ENCODE data around the gene ME1. TPM values are rescaled to one million over a fixed set of nuclear protein-coding genes. Genes with fewer than 3 reads are reported as not detected.
"Not testable (repeated sequence)": the region's sequence is repeated elsewhere in the genome, so short reads cannot be mapped to it uniquely, and the experiment has no call there.

ME1 gene
- polyA plus RNA-seq, 4 donors = 2.1 to 2.8 (median 2.4) TPM

GRCh38 chr6:83365931-83366330, 64.9 kb downstream of the ME1 start:
- DNase-seq (ENCODE audit: low read depth in 4 of 4, low spot score in 2 of 4) = no peak

- DNase-seq (ENCODE audit: low read depth in 4 of 4, low spot score in 2 of 4) = not testable (repeated sequence)
Observed at GRCh38 chr6:83362349-83362748, 68.5 kb downstream of the ME1 start.

DNA sequence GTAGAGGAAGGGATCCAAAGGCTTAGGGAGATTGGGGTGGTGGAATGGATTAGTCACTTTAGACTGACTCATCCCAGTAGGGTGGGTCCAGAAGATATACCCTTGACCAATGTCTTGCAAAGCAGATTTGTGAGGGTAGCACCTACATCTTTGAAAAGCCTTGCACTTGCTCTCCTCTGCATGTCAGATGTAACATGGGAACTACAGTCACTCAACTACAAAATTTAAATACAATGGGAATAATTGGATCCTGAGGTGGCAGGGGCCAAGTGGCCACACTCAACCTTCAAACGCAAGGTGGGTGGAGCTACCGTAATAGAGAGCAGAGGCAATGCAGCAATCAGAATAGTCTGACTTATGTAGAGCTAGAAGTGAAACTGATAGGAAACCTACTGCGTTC, 71.2 kb downstream of the ME1 start:
- no peak for DNase-seq (ENCODE audit: low read depth in 4 of 4, low spot score in 2 of 4)

DNA sequence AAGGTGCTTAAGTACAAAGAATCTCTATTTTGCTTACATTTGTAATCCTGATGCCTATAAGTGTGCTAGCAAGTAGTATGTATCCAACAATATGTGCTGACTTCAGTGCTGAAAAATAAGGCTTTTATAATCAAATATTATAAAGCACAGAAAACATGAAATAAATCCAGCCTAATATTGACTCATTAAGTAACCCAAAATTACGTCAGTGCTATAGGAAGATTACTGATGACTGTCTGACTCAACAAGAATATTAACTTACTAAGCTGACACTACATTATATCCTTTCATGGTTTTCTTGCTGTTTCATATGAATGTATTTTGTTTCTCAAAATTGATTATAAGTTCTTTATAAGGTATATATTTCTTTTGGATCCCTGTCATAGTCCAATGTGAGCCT, 76.1 kb downstream of the ME1 start:
- DNase-seq (ENCODE audit: low read depth in 4 of 4, low spot score in 2 of 4) = no peak

DNA sequence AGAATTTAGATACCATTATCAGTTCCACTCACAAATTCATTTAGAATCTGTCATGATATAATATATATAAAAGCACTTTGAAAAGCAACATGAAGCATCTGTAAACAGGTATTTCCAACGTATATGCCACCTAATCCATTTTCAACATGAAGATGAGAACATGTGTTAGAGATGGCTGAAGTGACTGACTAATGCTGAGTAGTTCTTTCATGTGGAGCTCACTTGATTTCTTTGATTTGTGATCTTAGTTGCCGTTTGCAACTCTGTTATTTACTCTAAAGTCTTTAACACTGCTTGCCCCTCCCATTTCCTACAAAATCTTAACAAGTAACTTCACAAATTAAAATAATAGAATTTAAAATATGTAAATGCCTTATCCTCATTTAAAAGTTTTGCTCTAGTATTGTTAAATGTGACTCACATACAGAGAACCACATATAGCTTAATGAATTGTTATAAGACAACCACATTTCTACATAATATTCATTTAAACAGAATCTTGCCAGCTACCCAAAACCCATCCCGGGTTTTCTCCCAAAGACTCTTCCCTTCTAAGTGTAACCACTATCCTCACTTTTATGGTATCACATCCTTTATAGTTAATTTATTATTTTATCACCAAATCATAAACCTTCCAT, 78.3 kb downstream of the ME1 start:
- no peak for DNase-seq (ENCODE audit: low read depth in 4 of 4, low spot score in 2 of 4)

- no peak for DNase-seq (ENCODE audit: low read depth in 4 of 4, low spot score in 2 of 4)
Observed at GRCh38 chr6:83343121-83343520, 87.7 kb downstream of the ME1 start.

GRCh38 chr6:83341765-83342164, 89.1 kb downstream of the ME1 start:
- DNase-seq (ENCODE audit: low read depth in 4 of 4, low spot score in 2 of 4) = no peak

- not testable (repeated sequence) for DNase-seq (ENCODE audit: low read depth in 4 of 4, low spot score in 2 of 4)
Observed at GRCh38 chr6:83333916-83334315, 96.9 kb downstream of the ME1 start.

GRCh38 chr6:83333500-83333899, 97.4 kb downstream of the ME1 start:
- no peak for DNase-seq (ENCODE audit: low read depth in 4 of 4, low spot score in 2 of 4)

DNA sequence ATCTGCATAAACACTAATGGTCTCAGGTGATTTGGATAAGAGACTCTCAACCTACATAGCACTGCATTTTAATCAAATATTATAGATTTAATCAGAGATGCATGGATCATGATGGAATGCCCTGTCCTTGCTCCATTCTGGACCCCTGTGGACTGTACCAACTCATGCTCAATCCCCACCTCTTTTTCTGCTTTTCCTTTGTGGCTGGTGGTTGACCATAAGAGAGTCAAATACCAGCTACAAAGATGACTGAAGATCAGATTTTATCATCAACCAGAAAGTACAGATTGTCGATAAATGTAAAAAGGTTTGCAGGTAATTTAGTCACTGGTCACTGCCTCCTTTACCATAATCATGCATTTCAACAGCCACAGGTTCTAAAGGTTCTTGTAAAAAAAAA, 116.2 kb downstream of the ME1 start:
- DNase-seq (ENCODE audit: low read depth in 4 of 4, low spot score in 2 of 4) = no peak

- no peak for DNase-seq (ENCODE audit: low read depth in 4 of 4, low spot score in 2 of 4)
Observed at GRCh38 chr6:83313882-83314281, 117.0 kb downstream of the ME1 start.

- no peak for DNase-seq (ENCODE audit: low read depth in 4 of 4, low spot score in 2 of 4)
Observed at GRCh38 chr6:83311231-83311630, 119.6 kb downstream of the ME1 start.

GRCh38 chr6:83310046-83310445, 120.8 kb downstream of the ME1 start:
- no peak for DNase-seq (ENCODE audit: low read depth in 4 of 4, low spot score in 2 of 4)

- DNase-seq (ENCODE audit: low read depth in 4 of 4, low spot score in 2 of 4) = no peak
Observed at GRCh38 chr6:83309344-83309743, 121.5 kb downstream of the ME1 start.

DNA sequence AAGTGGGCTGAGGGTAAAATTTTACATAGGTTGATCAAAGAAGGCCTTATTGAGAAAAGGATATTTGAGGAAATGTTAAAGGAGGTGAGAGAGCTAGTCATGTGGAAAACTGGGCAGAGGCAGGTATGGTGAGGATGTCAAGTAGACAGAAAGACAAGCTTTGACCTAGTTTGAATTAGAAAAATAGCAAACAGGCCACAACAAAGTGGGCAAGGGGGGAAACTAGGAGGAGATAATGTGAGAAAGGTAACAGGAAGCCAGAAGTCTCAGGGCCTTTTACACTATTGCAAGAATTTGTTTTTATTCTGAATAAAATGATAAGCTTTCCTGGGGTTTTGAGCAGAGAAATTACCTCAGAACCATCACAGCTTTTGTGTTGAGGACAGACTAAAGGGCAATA, 122.0 kb downstream of the ME1 start:
- DNase-seq (ENCODE audit: low read depth in 4 of 4, low spot score in 2 of 4) = no peak

- DNase-seq (ENCODE audit: low read depth in 4 of 4, low spot score in 2 of 4) = no peak
Observed at GRCh38 chr6:83307849-83308248, 123.0 kb downstream of the ME1 start.

- DNase-seq (ENCODE audit: low read depth in 4 of 4, low spot score in 2 of 4) = no peak
Observed at GRCh38 chr6:83303426-83303825, 127.4 kb downstream of the ME1 start.

GRCh38 chr6:83294676-83295075, 136.2 kb downstream of the ME1 start:
- no peak for DNase-seq (ENCODE audit: low read depth in 4 of 4, low spot score in 2 of 4)

GRCh38 chr6:83292900-83293843, 137.7 kb downstream of the ME1 start:
- DNase-seq (ENCODE audit: low read depth in 4 of 4, low spot score in 2 of 4) = no peak

DNA sequence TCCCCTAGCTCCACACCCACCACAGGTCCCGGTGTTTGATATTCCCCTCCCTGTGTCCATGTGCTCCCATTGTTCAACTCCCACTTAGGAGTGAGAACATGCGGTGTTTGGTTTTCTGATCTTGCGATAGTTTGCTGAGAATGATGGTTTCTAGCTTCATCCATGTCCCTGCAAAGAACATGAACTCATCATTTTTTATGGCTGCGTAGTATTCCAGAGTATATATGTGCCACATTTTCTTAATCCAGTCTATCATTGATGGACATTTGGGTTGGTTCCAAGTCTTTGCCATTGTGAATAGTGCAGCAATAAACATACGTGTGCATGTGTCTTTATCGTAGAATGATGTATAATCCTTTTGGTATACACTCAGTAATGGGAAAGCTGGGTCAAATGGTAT, 143.6 kb downstream of the ME1 start:
- not testable (repeated sequence) for DNase-seq (ENCODE audit: low read depth in 4 of 4, low spot score in 2 of 4)

- no peak for DNase-seq (ENCODE audit: low read depth in 4 of 4, low spot score in 2 of 4)
Observed at GRCh38 chr6:83285917-83286316, 144.9 kb downstream of the ME1 start.

- no peak for DNase-seq (ENCODE audit: low read depth in 4 of 4, low spot score in 2 of 4)
Observed at GRCh38 chr6:83273596-83273995, 157.3 kb downstream of the ME1 start.
